ENCODE data around the gene PRAMEF14. TPM values are rescaled to one million over a fixed set of nuclear protein-coding genes. Genes with fewer than 3 reads are reported as not detected.

The PRAMEF14 gene
- total RNA-seq, result not detected in 2 replicates

GRCh38 chr1:13347034-13347433, at the start of gene PRAMEF14:
Gene PRAMEF14, minus strand, starts transcription at chr1:13347134. Its CDS starts 1,820 bp downstream, at chr1:13345314.

GRCh38 chr1:13389332-13389731, 42.4 kb upstream of the PRAMEF14 start, which contains the start of gene PRAMEF17:
Gene PRAMEF17, plus strand, starts transcription at chr1:13389632. Its CDS starts 26 bp downstream, at chr1:13389658.

GRCh38 chr1:13315281-13315680, 31.7 kb downstream of the PRAMEF14 start, which contains the start of gene PRAMEF15:
Gene PRAMEF15, plus strand, starts transcription at chr1:13315581. Its CDS starts 2,827 bp downstream, at chr1:13318408.

GRCh38 chr1:13303239-13303638, 43.7 kb downstream of the PRAMEF14 start, which contains the start of gene PRAMEF33:
Gene PRAMEF33, plus strand, starts transcription at chr1:13303539. Its CDS starts 2,416 bp downstream, at chr1:13305955.

Other genes with a start within 250 kb of the PRAMEF14 start
- gene HNRNPCL2, start 230.3 kb downstream of the PRAMEF14 start, total RNA-seq, result not detected in 2 replicates
- gene PRAMEF26, start 191.1 kb downstream of the PRAMEF14 start, total RNA-seq, result not detected in 2 replicates
- not detected in 2 replicates for gene HNRNPCL4, start 181.5 kb downstream of the PRAMEF14 start, total RNA-seq
- gene PRAMEF9, start 175.3 kb downstream of the PRAMEF14 start, total RNA-seq, result not detected in 2 replicates
- not detected in 2 replicates for gene PRAMEF13, start 145.7 kb downstream of the PRAMEF14 start, total RNA-seq
- gene PRAMEF18, start 121.0 kb downstream of the PRAMEF14 start, total RNA-seq, result not detected in 2 replicates
- gene PRAMEF5, start 92.9 kb downstream of the PRAMEF14 start, total RNA-seq, result not detected in 2 replicates
- gene PRAMEF8, start 62.0 kb downstream of the PRAMEF14 start, total RNA-seq, result not detected in 2 replicates
- gene PRAMEF33, start 43.6 kb downstream of the PRAMEF14 start, total RNA-seq, result not detected in 2 replicates
- not detected in 2 replicates for gene PRAMEF15, start 31.6 kb downstream of the PRAMEF14 start, total RNA-seq
- not detected in 2 replicates for gene PRAMEF19, start 24.8 kb upstream of the PRAMEF14 start, total RNA-seq
- not detected in 2 replicates for gene PRAMEF17, start 42.5 kb upstream of the PRAMEF14 start, total RNA-seq
- gene PRAMEF20, start 63.3 kb upstream of the PRAMEF14 start, total RNA-seq, result not detected in 2 replicates
- gene LRRC38, start 166.9 kb upstream of the PRAMEF14 start, total RNA-seq, result 1.4 TPM in 1 of 2 replicates, not detected in the other
- gene PDPN, start 236.7 kb upstream of the PRAMEF14 start, total RNA-seq, result 0.49 and 155 TPM in 2 replicates

Data from bladder microvascular endothelial cell (primary cell).